HG03457 (cell line): ENCODE data around the gene MRPL28.
"Not testable (repeated sequence)": the region's sequence is repeated elsewhere in the genome, so short reads cannot be mapped to it uniquely, and the experiment has no call there.

Source experiments
- ATAC-seq: cut with Tn5 transposase; IDR thresholded peaks from one replicate; pipeline ENCODE4 v1.9.1; 2021; ENCODE audit warnings: moderate number of reproducible peaks; ENCODE audit not compliant: unreplicated experiment

Gene MRPL28

DNA sequence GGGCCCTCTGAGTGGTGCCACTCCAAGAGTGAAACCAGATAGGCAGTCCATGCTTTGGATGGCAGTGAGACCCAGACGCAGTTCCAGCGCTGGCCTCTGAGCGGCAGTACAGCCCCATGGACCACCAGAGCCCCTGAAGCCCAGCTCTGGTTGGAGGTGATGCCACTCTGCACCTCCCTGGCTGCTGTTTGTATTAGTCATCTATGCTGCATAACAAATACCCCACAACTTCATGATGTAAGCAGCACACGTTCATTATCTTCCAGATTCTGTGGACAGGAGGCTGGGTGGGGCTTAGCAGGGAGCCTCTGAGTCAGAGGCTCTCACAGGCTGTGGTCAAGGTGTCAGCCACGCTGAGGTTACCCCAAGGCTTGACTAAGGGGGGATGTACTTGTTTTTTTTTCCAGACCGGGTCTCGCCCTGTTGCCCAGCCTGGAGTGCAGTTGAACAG, 21.6 kb upstream of the MRPL28 start:
- ATAC-seq, result no peak

DNA sequence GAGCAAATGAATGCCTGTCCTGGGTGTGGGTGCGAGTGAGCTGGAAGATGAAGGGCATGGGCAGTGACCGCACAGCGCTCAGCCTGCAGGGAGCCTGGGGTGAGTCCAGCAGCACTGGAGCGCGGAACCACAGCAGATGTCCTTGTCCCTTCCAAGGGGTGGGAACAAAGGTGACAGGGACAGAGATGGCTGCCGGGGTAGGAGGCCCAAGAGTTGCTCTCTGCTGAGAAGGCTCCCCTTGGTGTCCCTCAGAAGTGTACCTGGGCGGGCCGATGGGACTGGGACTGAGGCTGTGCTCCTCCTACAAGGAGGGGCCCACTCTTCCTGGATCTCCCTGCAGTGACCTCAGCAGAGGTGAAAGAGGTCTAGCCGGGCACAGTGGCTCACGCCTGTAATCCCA, 19.0 kb upstream of the MRPL28 start:
- no peak for ATAC-seq

DNA sequence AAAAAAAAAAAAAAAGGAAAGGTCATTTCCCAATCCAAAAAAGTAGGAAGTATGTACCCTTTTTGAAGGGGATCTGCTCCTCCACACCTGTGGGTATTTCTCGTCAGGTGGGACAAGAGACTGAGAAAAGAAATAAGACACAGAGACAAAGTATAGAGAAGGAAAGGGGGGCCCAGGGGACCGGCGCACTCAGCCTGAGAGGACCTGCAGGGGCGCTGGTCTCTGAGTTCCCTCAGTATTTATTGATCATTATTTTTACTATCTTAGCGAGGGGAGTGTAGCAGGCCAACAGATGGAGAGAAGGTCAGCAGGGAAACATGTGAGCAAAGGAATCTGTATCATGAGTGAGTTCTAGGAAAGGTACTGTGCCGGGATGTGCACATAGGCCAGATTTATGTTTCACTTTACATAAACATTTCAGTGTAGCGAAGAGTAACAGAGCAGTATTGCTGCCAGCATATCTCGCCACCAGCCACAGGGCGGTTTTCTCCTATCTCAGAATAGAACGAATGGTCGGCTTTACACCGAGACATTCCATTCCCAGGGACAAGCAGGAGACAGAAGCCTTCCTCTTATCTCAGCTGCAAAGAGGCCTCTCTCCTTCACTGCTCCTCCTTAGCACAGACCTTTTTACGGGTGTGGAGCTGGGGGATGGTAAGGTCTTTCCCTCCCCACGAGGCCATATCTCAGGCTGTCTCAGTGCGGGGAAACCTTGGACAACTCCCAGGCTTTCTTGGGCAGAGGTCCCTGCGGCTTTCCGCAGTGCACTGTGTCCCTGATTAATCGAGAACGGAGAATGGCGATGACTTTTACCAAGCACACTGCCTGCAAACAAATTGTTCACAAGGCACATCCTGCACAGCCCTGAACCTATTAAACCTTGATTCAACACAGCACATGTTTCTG, 17.7 kb upstream of the MRPL28 start:
- ATAC-seq, result not testable (repeated sequence)

DNA sequence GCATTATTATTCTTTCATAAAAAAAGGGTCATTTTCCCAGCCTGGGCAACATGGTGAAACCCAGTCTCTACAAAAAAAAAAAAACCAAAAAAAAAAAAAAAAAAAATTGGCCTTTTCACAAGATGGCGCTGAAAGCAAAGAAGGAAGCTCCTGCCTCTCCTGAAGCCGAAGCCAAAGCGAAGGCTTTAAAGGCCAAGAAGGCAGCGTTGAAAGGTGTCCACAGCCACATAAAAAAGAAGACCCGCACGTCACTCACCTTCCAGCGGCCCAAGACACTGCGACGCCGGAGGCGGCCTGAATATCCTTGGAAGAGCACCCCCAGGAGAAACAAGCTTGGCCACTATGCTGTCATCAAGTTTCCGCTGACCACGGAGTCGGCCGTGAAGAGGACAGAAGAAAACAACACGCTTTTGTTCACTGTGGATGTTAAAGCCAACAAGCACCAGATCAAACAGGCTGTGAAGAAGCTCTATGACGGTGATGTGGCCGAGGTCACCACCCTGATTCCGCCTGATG, 16.4 kb upstream of the MRPL28 start:
- no peak for ATAC-seq

DNA sequence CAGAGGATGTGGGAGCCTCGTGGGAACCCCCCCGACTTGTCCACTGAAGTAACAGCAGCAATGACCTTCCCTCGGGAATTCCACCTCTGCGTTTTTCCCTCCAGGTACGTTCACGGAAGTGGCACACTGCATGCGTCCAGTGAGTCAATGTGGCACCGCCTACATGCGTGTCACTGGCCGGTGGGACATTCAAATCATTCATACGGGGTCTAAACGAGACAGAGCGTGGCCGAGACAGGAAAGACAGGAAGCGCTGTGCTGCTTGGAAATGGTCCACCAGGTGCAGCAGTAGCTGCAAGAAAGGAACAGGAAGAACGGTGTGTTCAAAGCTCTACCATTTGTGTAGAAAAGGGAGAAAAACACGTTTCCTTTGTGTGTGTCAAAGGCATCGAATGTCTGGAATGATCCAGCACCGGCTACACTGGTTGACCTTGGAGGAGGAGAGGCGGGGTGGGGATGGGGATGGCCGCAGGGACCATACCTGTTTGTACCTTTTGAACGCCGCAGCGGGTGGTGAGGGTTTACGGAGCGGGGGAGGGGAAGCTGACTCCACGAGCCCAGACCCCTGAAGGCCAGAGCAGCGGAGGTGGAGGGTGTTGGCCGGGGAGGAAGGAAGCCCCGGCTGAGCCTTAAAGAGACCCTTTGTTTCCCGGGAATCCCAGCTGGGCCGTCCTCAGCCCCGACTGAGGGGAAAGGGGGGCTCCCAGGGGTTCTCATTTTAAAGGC, 13.2 kb upstream of the MRPL28 start:
- no peak for ATAC-seq

DNA sequence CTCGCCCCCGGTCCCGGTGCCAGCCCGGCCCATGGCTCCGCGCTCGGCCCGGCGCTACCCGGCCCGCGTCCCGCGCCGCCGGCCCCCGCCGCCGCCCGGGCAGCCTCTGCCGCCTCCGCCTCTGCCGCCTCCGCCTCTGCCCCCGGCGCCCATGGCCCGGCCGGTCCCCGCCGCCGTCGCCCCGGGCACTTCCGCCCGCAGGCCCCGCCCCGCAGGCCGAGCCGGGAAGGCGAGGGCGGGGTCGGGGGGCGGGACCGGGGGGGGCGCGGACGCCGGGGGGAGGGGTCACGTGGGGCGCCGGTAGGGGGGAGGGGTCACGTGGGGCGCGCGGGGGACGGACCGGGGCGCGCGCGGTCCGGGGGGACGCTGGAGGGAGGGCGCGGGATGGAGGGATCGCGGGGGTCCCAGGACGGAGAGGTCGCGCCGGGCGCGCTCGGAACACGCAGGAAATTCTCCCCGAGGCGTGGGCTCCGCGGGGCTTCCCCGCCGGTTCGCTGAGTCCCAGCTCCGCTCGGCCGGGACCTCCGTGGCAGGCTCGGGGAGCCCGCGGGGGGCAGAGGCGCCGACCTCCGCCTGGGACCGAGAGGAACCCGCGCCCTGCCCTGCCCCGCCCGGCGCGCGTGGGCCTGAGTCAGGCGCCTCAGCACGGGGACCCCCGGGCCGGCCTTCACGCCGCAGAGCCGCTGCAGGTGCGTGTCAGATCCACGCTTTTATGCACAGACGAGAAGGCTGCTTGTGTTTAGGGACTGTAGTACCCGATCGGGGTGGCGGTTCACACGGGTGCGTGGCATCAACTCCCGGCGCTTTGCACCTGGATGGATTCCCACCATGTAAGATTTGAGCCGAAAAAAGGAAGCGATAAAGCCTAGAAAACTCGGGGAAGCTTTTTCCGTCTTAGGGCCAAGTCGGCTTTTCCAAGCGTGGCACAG, 11.7 kb upstream of the MRPL28 start, which contains the start of gene PGAP6:
PGAP6 (minus strand) TSS at position 190 of the 929 bp plus-strand sequence; CDS start at position 33, 157 bp downstream.
- ATAC-seq, result no peak

DNA sequence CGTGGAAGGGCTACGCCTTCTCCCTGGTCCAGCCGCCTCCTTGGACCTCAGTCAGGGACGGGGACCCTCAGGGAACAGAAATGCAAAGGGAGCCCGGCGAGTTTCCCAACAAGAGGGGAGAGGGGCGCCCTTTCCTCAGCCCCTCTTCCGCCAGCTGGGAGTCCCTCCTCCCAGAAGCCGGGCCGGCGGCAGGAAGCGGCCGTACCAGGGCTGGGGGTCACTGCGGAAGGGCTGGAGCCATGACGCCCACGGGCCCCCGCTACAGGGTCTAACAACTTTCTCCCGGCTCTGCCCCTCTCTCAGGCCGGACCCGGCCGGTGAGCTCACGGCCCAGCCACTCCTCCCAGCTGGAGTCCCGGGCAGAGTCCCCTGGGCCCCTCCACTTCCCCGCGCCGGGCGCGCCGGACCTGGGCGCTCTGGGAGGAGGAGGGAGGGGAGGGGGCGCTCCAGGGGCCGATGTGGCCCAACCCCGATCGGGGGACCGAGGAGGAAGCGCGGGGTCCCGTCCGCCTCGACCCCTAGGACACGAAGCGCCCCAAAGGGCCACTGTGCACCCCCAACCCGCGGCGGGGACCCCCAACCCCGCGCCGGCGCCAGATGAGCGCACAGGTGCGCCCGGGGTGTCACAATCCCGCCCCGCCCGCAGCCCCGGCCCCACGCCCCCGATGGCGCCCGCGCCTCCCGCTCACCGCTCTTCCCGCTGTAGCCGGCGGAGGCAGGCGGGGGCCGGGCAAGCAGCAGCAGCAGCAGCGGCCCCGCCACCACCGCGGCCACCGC, 10.9 kb upstream of the MRPL28 start:
- ATAC-seq, result no peak

DNA sequence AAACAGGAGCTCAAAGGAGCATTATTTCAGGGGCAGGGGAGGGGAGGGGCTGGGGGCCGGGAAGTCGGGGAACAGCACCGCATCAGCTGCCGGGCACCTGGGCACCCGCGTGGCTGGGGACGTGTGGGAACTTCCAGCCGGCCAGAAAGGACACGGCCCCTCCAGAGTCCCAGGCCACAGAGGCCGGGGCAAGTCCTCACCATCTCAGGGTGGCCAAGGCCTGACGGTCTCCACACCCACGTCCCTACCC, 10.3 kb upstream of the MRPL28 start:
- ATAC-seq, result no peak

DNA sequence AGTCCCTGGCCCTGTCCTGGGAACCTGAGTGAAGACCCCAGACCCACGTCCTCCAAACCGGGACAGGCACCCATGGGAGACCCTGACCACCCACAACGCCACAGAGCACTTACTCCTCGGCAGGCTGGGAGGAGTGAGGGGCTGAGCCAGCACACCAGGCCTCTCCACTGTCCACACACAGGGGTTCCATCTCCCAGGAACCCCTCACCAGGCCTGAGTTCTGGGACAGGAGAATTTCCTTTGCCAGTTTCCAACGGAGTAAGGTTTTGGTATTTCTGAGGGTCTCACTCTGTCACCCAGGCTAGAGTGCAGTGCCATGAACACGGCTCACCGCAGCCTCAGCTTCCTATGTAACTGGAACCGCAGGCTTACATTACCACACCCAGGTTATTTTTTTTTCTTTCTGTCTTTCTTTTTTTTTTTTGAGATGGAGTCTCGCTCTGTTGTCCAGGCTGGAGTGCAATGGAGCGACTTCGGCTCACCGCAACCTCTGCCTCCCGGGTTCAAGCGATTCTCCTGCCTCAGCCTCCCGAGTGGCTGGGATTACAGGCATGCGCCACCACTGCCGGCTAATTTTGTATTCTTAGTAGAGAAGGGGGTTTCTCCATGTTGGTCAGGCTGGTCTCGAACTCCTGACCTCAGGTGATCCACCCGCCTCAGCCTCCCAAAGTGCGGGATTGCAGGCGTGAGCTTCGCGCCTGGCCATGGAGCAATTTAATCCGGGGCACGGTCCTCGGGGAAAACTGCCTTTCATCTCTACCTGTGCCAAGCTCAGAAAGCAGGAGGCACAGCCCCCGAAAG, 9.8 kb upstream of the MRPL28 start:
- ATAC-seq, result no peak

DNA sequence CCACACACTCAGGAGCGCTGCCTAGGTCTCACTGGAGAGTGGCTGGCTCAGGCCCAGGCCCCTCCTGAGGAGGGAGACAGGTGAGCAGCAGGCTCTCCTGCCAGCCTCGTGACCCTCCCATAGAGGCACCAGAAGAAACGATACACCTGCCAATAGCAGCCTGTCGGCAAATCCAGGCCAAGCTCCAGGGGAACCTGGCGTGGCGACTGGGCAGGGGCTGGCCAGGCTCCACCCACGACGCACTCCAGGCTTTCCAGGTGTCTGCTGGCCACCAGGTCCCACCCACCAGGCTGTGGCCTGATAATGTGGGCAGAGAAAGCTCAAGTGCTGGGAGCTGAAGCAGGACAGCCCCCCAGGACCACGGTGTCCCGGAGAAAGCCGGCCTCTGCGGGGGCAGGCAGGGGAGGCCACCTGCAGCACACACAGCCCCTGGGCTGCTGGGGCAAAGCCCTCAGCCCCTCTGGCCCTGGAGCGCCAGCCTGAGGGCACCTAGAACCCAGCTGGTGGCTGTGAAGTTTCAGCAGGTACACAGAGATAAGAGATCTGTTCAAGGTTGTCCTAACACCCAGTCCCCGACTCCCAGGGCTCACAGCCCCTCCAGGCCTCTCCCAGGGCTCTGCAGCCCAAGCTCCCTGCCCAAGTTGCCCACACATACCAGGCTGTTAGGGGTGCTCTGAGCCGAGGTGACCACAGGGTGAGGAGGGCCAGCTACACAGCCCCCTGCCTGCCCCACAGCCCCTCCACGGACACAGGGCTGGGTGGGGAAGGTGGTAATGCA, 9.0 kb upstream of the MRPL28 start:
- no peak for ATAC-seq

DNA sequence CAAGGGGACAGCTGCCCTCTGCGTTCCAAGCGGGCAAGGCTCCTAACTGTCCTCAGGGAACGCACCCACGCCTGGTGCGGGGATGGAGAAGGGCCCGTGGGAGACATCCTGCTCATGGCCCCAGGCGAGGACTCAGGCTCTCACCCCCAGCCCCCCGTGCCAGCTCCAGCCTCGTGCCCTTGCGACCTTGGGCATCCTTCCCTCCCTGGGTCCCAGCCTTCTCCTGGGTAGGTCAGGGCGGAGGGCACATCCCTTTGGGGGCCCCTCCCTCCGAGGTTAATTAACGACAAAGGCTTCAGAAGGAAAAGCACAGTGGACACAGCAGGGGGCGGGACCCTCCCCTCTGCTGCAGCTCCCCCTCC, 8.5 kb upstream of the MRPL28 start:
- ATAC-seq, result no peak

DNA sequence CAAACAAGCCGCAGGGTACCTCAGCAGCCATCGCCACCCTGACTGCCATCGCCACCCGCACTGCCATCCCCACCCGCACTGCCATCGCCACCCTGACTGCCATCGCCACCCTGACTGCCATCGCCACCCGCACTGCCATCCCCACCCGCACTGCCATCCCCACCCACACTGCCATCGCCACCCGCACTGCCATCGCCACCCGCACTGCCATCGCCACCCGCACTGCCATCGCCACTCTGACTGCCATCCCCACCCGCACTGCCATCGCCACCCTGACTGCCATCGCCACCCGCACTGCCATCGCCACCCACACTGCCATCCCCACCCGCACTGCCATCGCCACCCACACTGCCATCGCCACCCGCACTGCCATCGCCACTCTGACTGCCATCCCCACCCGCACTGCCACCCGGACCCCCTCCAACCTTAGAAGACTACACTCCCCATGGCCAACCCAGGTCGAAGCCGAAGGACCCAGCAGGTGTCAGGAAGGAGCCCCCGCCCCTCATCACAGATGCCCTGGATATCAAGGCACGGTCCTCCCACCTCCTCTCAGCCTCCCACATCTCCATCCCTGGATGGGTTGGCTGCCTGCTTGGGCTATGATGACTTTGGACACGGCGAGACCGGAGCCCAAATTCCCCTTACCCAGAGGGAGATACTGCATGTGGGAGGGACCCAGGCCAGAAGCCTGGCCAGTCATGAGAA, 7.9 kb upstream of the MRPL28 start:
- not testable (repeated sequence) for ATAC-seq

DNA sequence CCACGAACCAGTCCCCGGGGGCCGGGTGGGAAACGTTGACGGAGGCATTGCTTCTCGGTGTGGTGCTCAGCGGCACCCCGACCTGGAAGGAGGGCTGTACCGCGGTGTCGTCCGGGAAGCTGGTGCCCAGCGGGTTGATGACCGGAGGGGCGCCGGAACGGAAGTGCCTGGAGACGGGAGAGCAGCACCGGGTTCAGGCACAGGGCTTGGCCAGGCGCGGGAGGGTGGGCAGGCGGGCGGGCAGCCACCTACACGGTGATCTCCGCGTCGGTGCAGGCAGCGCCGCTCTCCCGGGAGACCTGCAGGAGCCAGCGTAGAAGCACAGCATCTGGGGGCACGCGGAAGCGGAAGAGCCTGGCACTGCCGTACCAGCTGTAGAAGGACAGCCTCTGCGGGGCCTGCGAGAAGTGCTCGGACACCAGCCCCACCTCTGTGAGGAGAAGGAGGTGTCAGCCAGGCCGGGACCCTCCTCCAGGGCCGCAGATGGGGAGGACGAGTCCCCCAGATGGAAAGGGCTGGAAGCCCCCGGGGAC, 7.1 kb upstream of the MRPL28 start:
- ATAC-seq, result no peak

DNA sequence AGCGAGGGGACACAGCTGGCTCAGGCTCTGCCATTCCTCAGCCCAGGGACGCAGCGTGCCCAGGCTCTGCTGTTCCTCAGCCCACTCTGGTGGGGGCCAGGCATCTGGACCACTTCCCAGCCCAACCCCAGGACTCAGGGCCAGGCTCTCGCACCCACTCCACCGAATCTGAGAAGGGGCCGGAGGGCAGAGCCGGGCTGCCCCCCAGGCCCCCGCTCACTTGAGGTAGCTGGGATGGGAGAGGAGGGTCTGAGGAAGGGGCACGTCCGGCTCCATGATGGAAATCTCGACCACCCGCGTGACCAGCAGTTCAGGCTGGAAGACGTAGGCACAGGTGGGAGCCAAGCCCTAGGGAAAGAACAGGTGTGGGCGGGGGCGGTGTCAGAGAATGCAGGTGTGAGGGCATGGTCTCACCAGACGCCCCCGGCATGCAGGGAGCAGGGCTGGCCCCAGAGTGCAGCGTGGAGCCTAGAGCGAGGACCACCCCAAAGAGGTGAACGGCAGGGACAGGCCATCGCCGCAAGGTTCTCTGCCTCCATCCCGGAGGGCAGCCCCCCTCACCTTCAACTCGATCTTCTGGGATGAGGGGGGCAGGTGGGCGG, 6.6 kb upstream of the MRPL28 start:
- no peak for ATAC-seq

DNA sequence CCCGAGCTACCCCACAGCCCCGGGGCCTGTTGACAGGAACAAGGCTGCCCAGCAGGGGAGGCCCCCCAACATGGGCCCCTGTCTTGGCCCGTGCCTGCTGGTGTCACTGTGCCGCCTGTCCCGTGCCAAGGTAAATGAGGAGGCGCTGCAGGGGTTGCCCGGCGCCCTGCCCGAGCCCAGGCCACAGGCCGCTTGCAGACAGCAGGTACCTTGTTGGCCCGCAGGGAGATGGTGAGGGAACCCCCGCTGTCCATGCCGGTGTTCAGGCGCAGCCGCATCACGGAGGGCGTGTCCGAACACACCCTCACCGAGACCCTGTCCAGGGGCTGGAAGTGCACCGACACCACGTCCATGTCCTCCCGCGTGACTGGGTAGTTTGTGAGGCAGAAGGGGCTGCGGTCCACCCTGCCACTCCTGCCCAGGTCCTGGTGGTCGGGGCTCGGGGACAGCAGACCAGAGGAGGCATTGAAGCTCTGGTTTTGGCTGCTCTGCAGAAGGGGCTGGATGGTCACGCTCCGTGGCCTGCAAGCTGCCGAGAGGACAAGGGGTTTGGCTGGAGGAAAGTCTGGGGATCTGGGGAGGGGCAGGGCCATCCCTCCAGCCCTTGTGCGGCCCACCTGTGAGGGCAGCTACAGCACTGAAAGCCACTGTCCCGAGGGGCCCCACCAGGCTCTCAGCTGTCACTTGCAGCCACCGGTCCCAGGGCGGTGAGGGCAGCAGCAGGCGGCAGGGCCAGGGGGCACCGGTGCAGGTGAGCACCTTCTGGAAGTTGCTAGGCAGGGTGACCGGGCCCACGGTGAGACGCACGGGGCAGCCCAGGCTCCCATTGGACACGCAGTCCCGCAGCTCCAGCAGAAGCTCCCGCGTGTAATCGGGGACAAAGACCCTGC, 5.8 kb upstream of the MRPL28 start:
- ATAC-seq, result no peak

DNA sequence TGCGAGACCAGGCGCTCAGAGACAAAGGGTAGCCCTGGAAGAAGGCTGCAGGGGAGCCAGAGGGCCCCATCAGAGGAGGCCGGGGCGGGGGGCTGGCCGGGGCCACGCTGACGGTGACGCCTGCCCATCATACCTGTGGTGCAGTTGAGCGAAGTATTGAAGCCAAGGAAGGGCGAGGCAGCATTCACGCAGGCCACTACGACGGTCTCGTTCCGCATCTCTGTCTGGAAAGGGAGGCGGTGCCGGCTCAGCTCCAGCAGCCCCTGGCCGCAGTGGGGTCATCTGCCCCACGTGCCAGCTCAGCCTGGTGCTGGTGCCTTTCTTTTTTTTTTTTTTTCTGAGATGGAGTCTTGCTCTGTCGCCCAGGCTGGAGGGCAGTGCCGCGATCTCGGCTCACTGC, 4.9 kb upstream of the MRPL28 start:
- ATAC-seq, result no peak

DNA sequence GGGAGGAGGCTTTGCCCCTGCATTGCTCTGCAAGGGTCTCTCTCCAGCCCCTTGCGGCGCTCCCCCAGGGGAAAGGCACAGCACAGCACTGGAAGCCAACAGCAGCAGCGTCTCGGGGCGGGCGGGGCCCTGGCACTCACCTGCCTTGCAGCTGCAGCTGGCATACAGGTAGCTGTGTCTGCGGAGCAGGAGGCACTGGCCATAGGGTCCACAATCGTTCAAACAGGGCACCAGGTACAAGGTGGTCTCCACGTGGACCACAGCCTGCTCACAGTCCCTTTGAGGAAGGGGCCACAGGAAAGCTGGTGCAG, 4.2 kb upstream of the MRPL28 start:
- no peak for ATAC-seq
